Heart left ventricle (tissue), 16 donors: Measurements from ENCODE around the gene COPZ1. TPM values are rescaled to one million over a fixed set of nuclear protein-coding genes. Genes with fewer than 3 reads are reported as not detected.

Experiments
- ATAC-seq, 4 donors: fragments of 200-7000 bp; cut with Tn5 transposase; one replicate each; pipeline ENCODE4 v1.9.1; 2020 to 2022; ENCODE audit warnings: moderate library complexity in 4 of 4, mild to moderate bottlenecking in 3 of 4, moderate number of reproducible peaks in 1 of 4
- DNase-seq, 5 donors: peaks; one replicate each; pipeline ENCODE4 v3.0.0-alpha.2; 2020
- H3K27ac ChIP-seq, 12 donors: fragments of 200-600 bp; sonication (generic) in 4 of 12; one replicate each; pipeline versions ENCODE4 v1.5.0 to v1.8.0; 2016 to 2022; ENCODE audit warnings: mild to moderate bottlenecking in 2 of 12
- H3K27me3 ChIP-seq, 9 donors: fragments of 200-600 bp; sonication (generic) in 2 of 9; one replicate each; pipeline versions ENCODE4 v1.5.1 to v1.8.0; 2016 to 2022; ENCODE audit warnings: mild to moderate bottlenecking in 3 of 9
- H3K36me3 ChIP-seq, 9 donors: fragments of 200-600 bp; sonication (generic) in 2 of 9; one replicate each; pipeline versions ENCODE4 v1.5.0 to v1.8.0; 2018 to 2022; ENCODE audit warnings: mild to moderate bottlenecking in 2 of 9
- H3K4me1 ChIP-seq, 12 donors: fragments of 200-600 bp; sonication (generic) in 4 of 12; one replicate each; pipeline versions ENCODE4 v1.5.0 to v1.8.0; 2016 to 2022; ENCODE audit warnings: mild to moderate bottlenecking in 3 of 12
- H3K4me3 ChIP-seq, 12 donors: fragments of 200-600 bp; sonication (generic) in 4 of 12; one replicate each; pipeline versions ENCODE4 v1.5.0 to v1.8.0; 2017 to 2022; ENCODE audit warnings: mild to moderate bottlenecking in 9 of 12, moderate library complexity in 4 of 12
- H3K9me3 ChIP-seq, 12 donors: fragments of 200-600 bp; sonication (generic) in 4 of 12; one replicate each; pipeline versions ENCODE4 v1.5.0 to v1.8.0; 2016 to 2022; ENCODE audit warnings: mild to moderate bottlenecking in 1 of 12
- CTCF ChIP-seq, 12 donors: fragments of 200-600 bp; sonication (generic) in 4 of 12; IDR thresholded peaks; one replicate each; pipeline versions ENCODE4 v1.5.0 to v1.8.0; 2018 to 2022; ENCODE audit warnings: antibody characterized with exemption in 12 of 12, mild to moderate bottlenecking in 5 of 12
- POLR2A ChIP-seq, 2 donors: fragments of 450-650 bp; IDR thresholded peaks; one replicate each; pipeline ENCODE4 v1.6.1; 2017; ENCODE audit warnings: antibody characterized with exemption in 2 of 2, mild to moderate bottlenecking in 2 of 2, moderate library complexity in 2 of 2
- WGBS, 4 donors: extraction: QIAGEN DNeasy Blood & Tissue Kit in 2 of 4; methylation state at CpG; one replicate each; pipeline versions ENCODE4 v1.1.5 to v1.1.7; 2013 to 2018; 5-methylcytosine and 5-hydroxymethylcytosine counted together
- intact Hi-C, 10 donors: fragments of 100-400 bp; cut with DNase I; formaldehyde crosslinking; loops; one replicate each; pipeline versions ENCODE4 v1.11.1 to v1.14.2; 2022
- polyA plus RNA-seq, 2 donors: library from polyadenylated mRNA; stranded (reverse); fragments of 200-250 nt; gene quantifications; one replicate each; pipeline ENCODE4 v1.2.3, GENCODE V29; 2013
- total RNA-seq, 9 donors: library from RNA; depleted of rRNA in 2 of 9; stranded (reverse); fragments of >200 nt in 2 of 9; fragmentation: NEBNext Ultra II Directional in 3 of 9; extraction: Animal tissue kit (Norgen Biotek cat#: 25700) in 3 of 9; gene quantifications; one replicate each; pipeline versions ENCODE4 v1.1.0 to v1.2.4, GENCODE V29; 2016 to 2023
- donor health status: ischemic (EF 13 %, LVEDD 7.1; RV severe dilation, severe dysfunction).
- donor health status: healthy with polysubstance abuse.
- donor health status: DM: no; HTN: yes; CAD: no.
- donor health status: DM: no; HTN: no; CAD: no.
- donor health status: ischemic (EF 25% LVEDD 6.9; RV normal size, moderate dysfunction).
- donor health status: ischemic (EF 25% LVEDD 5.7; RV mildly dilated, moderate dysfunction).
- donor health status: healthy.
- donor health status: DM: yes; HTN: yes; CAD: no.
- donor health status: ischemic (EF 35%, LVEDD 5.7; RV mildly dilated, moderate dysfunction).
- donor health status: nonischemic (EF 11% LVEDD 7.7; RV severe dilation, severe dysfunction).
- donor health status: DM: yes; HTN: yes; CAD: no.
- donor health status: PGD.
- donor health status: ischemic (EF 29% LVEDD 5.4; RV normal size, mild dysfunction).
- donor health status: nonischemic (EF 23%, LVEDD 6.1; RV moderate dilation, normal function).

COPZ1 gene
- total and polyA plus RNA-seq, 11 donors, result 77.3 to 146 (median 125) TPM

DNA sequence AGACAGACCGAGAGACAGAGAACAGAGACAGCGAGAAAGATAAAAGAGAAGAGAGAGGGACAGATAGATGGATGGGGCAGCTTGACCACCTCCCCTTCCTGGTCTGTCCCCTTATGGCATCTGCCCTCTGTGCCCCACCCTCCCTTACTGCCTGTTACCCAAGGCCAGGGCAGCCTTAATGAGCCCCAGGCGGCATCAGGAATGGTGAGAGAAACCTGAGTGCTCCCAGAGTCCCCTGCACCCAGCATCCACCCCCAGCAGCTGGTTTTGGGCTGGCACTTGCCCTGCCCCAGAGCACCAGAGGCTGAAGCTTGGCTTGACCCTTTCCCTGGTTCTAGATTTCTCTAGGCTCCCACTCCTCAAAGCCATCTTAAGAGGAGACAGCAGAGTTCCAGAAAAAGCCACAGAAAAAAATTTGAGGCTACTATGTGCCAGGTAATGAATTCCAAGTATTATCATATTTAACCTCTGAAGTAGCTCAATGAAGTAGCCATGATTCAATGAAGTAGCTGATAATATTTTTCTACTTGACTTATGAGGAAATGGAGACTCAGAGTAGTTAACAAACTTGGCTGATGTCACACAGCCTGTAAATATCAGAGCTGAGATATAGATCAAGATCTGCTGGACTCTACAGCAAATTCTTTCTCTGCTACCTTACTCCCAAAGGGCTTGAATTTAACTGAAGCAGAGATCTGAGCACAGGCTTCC lies 61.6 kb downstream of the COPZ1 start:
- intact Hi-C loops, result no loop called here
- H3K4me3 ChIP-seq, result no peak overlapping the region
- H3K27me3 ChIP-seq, result no peaks in the 10 kb centered on the region
- 88 to 91% (median 89%) methylated on average over 3 of the region's 3 CpGs for WGBS, 4 donors
- H3K9me3 ChIP-seq, result no peaks in the 10 kb centered on the region
- no peak for DNase-seq
- peaks cover 0 to 50% (median 9%) of the 10 kb centered on the region in 12 donors for H3K4me1 ChIP-seq
- H3K27ac ChIP-seq, result no peak overlapping the region
- no peaks in the 10 kb centered on the region for H3K36me3 ChIP-seq
- ATAC-seq, result no peak
- TF ChIP-seq CTCF (IDR thresholded peaks at IDR 0.05), result no peak
- no peak for TF ChIP-seq POLR2A (IDR thresholded peaks at IDR 0.05)

- intact Hi-C loops, result no loop called here
- Histone ChIP-seq H3K36me3 (no peaks in the 10 kb centered on the region), H3K27ac (no peak overlapping the region), H3K4me1 (peaks cover 0 to 55% (median 11%) of the 10 kb centered on the region in 12 donors), H3K9me3 (no peaks in the 10 kb centered on the region), H3K4me3 (no peak overlapping the region), H3K27me3 (no peaks in the 10 kb centered on the region)
- TF ChIP-seq POLR2A (IDR thresholded peaks at IDR 0.05), result no peak
- TF ChIP-seq CTCF (IDR thresholded peaks at IDR 0.05), result no peak
- ATAC-seq, result no peak
- no peak for DNase-seq
- WGBS, 4 donors, result 87 to 96% (median 94%) methylated on average over 3 of the region's 3 CpGs
Observed at GRCh38 chr12:54387114-54387467, 62.2 kb downstream of the COPZ1 start.

GRCh38 chr12:54388237-54389133 lies 63.6 kb downstream of the COPZ1 start:
- DNase-seq, result no peak
- no peak overlapping the region for H3K4me3 ChIP-seq
- no peaks in the 10 kb centered on the region for H3K27me3 ChIP-seq
- 64 to 80% (median 75%) methylated on average over 4 of the region's 4 CpGs for WGBS, 4 donors
- no peaks in the 10 kb centered on the region for H3K9me3 ChIP-seq
- peak overlapping the region in 1 of 12 donors; percentile 32 for H3K27ac ChIP-seq
- no peak for ATAC-seq
- peaks cover 0 to 59% (median 11%) of the 10 kb centered on the region in 12 donors for H3K4me1 ChIP-seq
- intact Hi-C loops, result no loop called here
- TF ChIP-seq CTCF (IDR thresholded peaks at IDR 0.05) (no peak), POLR2A (IDR thresholded peaks at IDR 0.05) (no peak)
- peaks cover 0 to under 1% (median 0%) of the 10 kb centered on the region in 9 donors for H3K36me3 ChIP-seq

- WGBS, 4 donors, result 82 to 91% (median 89%) methylated on average over 3 of the region's 3 CpGs; no CpG with 5 or more reads in 1 of the 4 donors
- Histone ChIP-seq H3K27me3 (no peaks in the 10 kb centered on the region), H3K36me3 (peaks cover 0 to 7% (median 0%) of the 10 kb centered on the region in 9 donors), H3K4me1 (peaks cover 0 to 60% (median 11%) of the 10 kb centered on the region in 12 donors), H3K9me3 (no peaks in the 10 kb centered on the region), H3K4me3 (no peak overlapping the region), H3K27ac (no peak overlapping the region)
- intact Hi-C loops, result no loop called here
- DNase-seq, result no peak
- ATAC-seq, result no peak
- TF ChIP-seq CTCF (IDR thresholded peaks at IDR 0.05), result no peak
- no peak for TF ChIP-seq POLR2A (IDR thresholded peaks at IDR 0.05)
Observed at GRCh38 chr12:54389134-54389508, 64.2 kb downstream of the COPZ1 start.
